HuH-7 (cell line): ENCODE results near the gene ATP8B4.

ENCODE experiments used
- DNase-seq: peaks from one replicate; pipeline ENCODE4 v3.0.0; 2011; ENCODE audit warnings: low spot score

The ATP8B4 gene

DNA sequence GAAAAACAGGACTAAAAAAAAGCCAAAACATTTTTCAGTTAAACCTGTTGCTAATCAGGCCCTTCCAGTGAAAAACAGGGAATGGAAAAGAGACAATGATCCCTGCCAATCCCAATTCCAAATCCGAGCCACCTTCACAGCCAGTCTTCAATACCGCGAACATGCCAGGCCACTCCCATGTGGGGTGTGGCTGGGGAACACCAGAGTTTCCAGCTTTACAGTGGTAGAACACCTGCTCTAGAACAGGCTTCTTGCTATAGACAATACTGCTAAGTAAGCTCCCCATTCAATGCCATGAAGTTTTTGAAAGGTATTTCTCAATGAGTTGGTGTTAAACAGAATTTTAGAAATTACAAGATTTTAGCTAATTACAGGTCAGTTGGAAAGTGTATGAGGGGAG is 228.3 kb downstream of the ATP8B4 start:
- DNase-seq, result no peak

DNA sequence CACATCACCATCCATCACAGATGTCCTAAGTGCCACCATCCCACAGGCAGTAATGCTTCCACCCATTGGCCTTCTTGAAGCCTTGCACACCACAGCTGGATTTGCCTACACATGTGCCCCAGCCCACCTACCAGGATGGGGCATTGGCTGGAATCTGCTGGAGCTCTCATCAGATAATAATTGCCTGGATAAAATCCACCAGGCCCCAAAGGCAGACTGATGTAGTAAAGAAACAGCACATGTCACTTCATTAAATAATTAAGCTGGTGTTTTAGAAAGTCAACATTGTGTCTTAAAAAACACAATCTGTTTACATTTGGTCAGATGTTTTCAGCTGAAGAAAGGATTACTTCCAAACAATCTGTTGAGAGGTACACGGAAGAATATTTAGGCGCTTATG is 229.5 kb downstream of the ATP8B4 start:
- no peak for DNase-seq

- no peak for DNase-seq
Observed at GRCh38 chr15:49888734-49889133, 230.3 kb downstream of the ATP8B4 start.

GRCh38 chr15:49888323-49888693 is 230.7 kb downstream of the ATP8B4 start:
- DNase-seq, result no peak

DNA sequence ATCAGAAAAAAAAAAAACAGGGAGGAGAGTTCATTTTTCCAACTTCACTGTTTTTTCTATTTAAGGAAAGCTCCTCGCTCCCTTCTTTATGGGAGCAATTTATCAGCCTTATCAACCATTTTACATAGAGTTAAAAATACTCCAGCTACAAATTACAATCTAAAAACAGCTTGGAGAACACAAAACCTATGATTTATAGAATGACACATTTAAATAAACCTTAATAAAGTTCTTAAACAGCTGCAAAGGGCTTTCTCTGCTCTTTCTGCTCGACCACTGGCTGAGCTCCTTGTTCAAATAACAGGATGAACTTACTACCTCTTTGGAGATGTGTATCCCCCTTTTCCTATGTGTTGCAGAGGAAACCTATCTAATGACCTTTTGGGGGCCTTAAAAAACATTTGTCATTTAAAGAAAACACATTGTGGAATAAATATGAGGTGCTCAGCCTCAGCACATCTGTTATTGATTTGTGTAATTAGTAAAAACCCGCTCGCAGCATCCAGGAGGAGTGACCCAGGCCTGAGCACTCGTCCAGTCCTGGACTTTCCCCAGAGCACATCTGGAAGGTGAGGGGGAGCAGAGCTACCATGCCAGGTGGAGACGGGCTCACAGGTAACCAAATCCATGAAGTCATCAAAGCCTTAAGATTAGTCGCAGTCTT is 231.2 kb downstream of the ATP8B4 start:
- DNase-seq, result no peak

GRCh38 chr15:49883121-49883520 is 235.9 kb downstream of the ATP8B4 start:
- no peak for DNase-seq

DNA sequence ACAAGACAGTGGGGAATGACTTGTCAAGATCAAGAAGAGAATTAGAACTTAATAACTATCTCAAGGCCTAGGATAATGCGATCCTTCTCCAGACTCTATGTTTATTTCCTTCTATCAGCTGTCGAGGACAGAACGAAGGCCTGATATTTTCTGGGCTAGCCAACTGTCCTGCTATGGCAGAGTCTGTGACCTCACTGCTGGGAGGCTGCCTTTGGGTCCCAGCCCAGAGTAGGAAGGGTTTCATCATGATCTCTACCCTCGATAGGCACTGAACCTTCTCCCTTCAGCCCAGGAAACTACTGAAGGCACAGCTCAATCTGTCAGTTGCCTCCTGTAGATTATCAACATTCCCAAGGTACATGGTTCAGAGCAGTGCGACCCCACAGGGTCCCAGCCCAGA is 237.2 kb downstream of the ATP8B4 start:
- no peak for DNase-seq

DNA sequence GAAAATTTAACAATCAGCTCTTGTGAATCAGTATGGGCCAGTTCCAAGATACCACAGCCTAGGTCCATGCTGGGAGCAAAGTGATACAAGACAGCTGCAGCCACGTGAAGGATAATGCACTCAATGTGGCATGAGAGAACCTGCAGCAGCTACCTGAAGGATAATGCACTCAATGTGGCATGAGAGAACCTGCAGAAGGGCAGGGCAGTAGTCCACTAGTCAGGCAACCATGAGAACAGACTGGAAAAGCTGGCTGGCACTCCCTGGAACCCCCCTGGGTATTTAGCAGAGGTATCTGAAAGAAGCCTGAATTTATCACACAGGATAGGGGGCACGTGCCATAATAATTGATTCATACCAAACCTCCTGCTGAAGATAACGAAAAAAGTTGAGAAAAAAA is 237.6 kb downstream of the ATP8B4 start:
- DNase-seq, result no peak

DNA sequence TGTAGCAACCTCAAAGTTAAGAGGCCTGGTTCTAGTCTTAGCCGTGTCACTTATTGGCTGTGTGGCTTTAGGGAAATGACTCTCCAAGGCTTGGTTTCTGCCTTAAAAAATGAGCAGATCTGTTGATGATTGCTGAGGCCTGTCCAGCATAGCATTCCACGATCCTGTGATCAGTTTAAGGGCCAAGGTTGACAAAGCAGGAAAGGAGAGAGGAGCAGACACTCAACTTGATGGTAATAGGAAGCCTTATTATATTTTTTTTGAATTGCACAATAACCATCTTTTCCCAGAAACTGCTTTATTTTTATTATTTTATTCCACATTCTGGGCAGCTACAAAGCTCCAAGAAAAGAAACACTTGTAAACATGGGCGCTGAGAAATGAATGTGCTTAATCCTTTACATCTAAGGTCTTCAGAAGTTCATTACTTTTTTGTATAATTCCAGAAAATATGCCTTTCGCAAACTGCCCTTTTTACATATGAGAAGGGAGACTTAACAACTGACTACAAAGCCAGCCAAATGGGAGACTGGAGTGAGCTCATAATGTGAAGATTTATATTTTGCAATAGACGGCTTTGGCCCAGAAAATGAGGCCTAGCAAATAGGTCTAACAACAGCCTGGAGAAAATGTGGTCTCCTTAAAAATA is 241.0 kb downstream of the ATP8B4 start:
- no peak for DNase-seq

GRCh38 chr15:49877117-49877872 is 241.7 kb downstream of the ATP8B4 start:
- no peak for DNase-seq

- peak; percentile 43 for DNase-seq
Observed at GRCh38 chr15:49876401-49877038, 242.5 kb downstream of the ATP8B4 start.

GRCh38 chr15:49875392-49875791 is 243.6 kb downstream of the ATP8B4 start:
- no peak for DNase-seq

DNA sequence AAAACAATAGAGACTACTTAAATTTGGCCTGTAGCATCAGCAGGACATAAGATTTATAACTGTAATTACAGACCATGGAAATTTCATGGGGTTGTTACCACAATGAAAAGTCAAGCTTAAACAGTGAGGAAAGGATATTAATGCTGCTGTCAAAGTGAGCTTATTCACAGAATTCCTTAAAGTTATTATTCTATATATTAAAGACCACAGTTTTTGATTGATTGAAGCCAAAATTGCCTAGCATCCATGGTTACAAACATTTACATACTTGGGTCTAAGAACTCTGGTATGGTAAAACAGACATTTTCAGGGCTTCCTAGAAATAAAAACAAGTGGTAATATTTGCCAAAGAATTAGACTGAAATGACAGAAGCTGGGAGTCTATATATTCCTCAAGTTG is 248.6 kb downstream of the ATP8B4 start:
- DNase-seq, result no peak

GRCh38 chr15:49868348-49868747 is 250.7 kb downstream of the ATP8B4 start:
- no peak for DNase-seq

DNA sequence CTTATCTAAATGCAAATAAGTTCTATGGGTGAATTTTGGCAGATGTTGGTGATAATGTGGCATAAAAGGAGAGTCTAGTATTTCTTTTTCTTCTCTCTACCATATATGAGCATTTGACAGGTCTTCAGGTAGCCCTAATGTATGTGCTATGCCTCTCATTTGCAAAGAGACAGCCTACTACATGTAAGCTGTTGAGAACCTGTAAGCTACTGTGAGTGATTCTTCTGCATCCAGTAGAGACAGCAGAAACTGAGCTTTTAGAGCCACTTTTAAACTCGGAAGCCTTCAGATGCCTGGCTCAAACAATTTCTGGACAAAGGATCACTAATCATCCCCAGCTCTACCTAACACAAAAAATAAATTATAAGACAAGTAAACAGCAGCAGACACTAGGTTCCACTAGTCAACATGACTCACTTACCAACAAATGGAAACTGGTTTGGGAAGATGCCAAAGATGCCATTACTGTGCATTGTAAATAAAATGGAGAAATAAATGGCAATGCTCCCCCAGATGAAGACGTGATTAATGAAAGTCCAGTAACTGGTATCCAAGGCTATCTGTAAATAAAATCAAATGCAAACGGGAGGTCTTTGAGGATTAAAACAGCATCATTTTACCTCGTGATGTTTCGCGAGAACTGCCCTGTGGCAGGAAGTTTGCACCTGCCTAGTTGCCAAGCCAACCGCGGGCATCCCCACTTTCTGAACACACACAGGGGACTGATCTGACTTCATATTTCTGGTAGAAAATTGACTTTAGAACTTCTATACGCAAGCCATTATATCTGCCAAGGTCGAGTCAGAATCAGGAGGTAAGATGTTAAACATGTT is 252.9 kb downstream of the ATP8B4 start:
- DNase-seq, result no peak

DNA sequence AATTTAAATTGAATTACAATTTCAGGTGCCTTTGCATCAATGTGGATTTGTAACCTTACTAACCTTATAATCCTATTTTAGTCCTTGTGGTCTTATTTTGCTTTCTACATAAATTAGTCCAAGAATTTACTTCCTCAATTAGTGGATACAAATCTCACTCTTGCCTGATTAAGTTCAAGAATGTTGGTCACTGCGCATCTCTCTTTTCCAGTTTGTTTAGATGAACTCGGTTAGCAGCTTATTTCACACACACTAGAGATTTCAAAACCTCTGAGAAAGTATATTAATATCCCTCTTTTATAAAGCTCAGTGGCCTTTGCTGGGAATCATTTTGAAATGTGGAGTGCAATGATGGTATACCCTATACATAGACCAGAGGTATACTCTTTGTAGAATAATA is 254.8 kb downstream of the ATP8B4 start:
- DNase-seq, result no peak

DNA sequence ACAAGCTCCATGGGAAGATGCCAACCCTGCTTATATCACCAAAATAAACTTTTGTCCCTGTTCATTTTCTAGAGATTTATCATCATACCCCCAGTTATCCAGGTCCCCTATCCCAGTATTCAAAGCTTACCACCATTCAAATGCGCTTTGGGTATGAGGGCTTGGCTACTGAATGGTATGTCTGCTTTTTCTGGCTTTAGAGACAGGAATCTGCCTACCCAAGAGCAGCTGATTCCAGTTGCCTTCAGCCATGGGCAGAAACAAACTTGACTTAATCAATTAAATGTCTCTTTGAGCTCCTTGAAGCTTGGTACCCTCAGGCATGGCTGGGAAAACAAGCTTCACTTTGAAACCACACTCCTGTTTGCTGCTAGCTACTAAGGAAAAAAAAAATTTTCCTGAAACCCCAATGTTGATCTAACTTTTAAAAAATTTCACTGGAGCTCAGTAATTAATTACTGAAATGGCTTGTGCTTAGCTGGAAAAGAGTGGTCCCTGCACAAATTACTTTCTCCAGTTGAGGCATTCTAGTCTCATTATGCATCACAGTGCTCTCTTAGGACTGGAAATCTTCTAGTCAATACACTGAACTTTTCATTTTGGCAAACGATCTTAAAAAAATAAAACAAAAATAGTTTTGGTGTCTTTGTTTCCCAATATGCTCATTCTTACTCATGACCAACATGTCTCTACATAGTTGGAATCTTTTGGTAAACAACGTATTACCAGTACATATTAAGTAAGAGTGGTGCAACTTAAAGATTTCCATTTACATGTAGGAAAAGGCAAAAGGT is 255.4 kb downstream of the ATP8B4 start:
- no peak for DNase-seq

GRCh38 chr15:49860101-49860500 is 258.9 kb downstream of the ATP8B4 start:
- no peak for DNase-seq

- no peak for DNase-seq
Observed at GRCh38 chr15:49857496-49858475, 261.2 kb downstream of the ATP8B4 start.
